DMS153 (cell line): ENCODE measurements around the gene PLAAT2.

Experiments used
- DNase-seq: peaks from one replicate; lab custom pipeline; 2025; lab: John Stamatoyannopoulos, UW

PLAAT2 gene

DNA sequence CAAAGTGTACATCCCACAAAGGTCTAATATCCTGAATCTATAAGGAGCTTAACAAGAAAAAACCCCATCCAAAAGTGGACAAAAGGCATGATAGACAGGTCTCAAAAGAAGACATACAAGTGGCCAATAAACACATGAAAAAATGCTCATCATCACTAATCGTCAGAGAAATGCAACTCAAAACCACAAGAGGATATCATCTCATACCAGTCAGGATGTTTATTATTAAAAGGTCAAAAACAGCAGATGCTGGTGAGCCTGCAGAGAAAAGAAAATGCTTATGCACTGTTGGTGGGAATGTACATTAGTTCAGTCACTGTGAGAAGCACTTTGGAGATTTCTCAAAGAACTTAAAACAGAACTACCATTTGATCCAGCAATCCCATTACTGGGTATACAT lies 44.6 kb downstream of the PLAAT2 start:
- no peak for DNase-seq

DNA sequence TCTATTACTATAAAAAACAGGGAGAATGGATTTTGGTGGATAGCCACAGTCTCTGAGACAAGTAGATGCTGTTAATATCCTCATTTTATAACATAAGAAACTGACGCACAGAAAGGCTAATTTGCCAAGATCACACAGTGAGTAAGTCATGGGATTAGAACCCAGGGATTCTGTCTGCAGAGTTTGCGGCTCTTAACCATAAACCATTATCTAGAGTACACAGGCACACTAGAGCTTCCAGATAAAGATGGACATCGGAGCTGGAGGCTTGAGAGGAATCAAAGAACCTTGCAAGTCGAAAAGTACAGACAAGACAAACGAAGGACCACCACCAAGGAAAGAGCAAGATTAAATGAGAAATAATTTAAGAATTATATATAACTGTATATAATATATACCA lies 46.0 kb downstream of the PLAAT2 start:
- DNase-seq: no peak

DNA sequence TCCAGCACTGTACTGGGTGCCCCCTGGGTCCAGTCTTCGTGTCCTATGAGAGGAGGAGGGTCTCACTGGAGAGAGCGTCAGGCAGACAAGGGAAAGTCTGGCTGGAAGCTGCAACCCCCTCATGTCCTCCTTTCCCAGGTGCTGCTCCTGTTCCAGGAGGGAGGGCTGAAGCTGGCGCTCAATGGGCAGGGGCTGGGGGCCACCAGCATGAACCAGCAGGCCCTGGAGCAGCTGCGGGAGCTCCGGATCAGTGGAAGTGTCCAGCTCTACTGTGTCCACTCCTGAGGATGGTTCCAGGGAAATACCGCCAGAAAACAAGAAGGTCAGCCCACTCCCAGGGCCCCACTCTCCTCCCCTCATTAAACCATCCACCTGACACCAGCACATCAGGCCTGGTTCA lies 47.1 kb downstream of the PLAAT2 start:
- no peak for DNase-seq

GRCh38 chr11:63512816-63513215 lies 50.4 kb downstream of the PLAAT2 start:
- no peak for DNase-seq

DNA sequence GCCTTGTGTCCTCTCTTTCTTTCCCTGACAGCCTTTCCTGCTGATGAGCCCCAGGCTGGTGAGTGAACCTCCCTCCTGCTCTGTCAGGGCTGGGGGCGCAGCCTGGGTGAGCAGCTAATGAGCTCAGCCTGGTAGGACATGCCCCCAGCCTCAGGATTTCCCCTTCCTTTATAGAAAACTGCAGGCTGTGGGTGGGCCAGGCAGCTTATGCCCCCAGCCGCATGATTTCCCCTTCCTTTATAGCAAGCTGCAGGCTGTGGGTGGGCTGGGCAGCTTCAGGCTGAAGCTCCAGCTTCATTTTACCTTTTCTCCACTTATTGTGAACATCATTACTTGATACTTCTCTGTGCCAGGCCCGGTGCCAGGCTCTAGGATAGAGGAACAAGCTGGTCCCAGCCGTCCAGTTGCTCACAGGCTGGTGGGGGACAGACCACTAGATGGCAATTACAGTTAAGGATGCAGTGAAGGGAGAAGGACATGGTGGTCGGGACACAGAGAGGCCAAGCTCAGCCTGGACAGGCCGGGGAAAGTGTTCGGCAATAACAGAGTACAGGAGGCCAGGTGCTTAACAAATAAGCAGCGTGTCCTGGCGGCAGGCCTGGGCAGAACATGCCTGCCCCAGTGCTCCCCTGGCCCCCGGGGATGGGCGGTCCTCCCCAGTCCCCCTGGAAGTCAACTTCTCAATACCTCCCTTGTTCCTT lies 52.0 kb downstream of the PLAAT2 start:
- DNase-seq: no peak

DNA sequence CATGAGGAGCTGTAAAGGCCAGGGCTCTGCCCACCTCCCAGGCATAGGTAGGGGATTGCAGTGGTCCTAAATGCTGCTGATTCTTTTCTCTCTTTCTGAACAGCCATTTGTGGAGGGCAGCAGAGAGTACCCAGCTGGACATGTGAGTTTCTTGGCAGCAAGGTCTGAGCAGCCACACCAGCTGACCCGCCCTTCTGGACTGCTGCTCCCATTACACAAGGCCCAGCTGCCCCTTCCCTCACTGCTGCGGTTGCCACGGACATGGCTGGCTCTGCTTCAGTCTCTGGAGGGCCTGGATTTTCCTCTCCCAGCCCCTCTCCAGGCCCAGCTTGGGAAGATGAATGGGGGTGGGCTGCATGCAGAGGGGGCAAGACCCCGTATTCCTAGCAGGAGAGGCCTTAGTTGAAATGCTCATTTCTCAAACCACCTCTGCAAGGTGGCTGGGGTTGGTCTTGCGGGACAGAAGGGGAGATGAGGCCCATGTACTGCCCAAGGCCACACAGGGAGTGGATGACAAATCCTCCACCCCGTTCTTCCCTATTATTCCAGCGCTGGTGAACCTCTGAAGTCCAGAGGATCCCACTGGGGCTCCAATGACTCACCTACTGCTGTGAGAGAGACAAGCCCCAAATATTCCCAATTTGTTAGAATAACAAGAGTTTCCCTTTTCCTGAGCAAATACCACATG lies 52.7 kb downstream of the PLAAT2 start:
- no peak for DNase-seq

GRCh38 chr11:63508745-63509144 lies 54.4 kb downstream of the PLAAT2 start:
- no peak for DNase-seq

- no peak for DNase-seq
These were observed 55.2 kb downstream of the PLAAT2 start for GRCh38 chr11:63508009-63508408.

DNA sequence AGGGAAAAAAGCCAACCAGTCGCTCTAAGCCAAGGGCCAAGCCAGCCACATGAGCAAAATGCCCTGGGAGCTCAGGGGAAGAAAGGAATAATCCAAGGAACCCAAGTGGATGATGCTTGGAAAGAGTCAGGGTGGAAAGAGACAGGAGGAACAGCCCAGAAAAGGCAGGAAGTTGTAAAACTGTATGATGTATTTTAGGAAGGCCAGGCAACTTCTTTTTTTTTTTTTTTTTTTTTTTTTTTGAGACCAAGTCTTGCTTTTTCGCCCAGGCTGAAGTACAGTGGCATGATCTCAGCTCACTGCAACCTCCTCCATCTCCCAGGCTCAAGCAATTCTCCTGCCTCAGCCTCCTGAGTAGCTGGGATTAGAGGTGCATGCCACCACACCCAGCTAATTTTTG lies 55.7 kb downstream of the PLAAT2 start:
- DNase-seq: no peak

DNA sequence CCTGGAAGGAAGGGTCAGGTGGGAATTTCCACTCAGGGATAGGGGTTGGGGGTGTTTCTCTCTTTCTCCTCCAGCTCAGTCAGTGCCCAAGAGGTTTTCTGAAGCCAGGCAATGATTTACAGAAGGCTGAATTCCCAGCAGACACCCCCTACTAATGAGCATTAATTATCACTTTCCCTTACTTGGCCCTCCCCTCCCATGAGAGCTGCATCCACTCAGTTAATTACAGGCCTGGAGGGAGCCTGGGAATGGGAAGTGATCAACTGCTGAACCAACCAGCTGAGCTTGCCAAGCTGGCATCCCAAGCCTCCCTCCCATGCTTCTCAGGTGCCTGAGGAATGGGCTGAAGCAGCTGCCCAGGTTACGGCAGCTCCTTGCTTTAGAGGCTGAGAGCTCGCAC lies 56.3 kb downstream of the PLAAT2 start:
- DNase-seq: no peak

DNA sequence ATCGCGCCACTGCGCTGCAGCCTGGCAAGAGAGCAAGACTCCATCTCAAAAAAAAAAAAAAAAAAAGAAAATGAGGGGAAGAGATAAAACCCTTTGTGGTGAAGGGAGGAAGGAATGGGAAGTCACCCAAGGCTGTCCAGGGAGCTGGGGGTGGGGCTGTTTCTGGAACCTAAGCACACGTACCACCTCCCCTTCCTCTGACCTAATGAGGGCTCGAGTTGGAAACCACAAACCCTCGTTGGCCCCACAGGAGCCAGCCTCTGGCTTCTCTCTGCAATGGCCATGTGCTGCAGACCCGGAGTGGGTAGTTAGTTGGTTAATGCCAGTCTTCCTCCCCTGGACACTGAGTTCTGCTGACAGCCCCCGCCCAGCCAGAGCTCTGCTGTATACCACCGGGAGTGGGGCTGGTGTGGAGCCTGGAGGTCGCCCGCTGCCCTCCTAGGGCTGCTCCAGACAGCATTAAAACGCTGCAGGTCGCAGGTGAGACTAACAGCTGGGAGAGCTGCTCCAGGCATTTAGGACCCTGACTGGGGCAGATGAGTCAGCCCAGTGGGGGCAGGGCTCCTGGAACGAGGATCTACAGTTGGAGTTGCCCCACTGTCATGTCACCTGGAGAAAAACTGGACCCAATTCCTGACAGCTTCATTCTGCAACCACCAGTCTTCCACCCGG lies 57.2 kb downstream of the PLAAT2 start, which contains the start of gene LGALS12:
LGALS12 (plus strand) TSS at position 228 of the 672 bp plus-strand sequence; CDS start at position 603, 375 bp downstream.
- no peak for DNase-seq

DNA sequence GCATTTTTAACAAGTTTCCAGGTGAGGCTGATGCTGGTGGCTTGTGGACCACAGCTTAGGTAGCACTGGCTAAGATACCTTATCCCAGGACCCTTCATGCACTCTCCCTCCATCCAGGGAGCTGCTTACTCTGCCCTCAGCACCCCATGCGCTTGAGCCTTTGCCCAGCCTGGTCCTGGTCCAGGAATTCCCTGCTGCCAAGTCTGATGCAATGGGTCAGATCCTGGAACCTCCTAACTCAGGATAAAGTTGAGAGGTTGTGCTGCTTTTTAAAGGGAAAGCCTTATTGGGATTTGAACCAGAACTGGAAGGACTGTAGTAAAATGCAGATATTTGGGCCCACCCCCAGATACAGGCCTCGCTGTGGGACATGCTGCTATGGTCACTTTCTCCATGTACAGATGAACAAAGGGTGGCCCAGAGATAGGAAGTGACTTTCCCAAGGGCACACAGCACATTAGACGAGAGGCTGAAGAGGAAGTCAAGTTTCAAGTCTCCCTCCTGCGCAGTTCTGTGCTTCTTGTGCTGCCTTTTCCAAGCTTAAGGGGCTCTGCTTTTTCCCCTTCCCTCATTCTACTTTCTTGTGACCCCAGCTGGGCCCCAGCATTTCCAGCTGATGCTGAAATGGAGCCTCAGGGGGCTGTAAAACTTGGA lies 58.1 kb downstream of the PLAAT2 start:
- DNase-seq: no peak

GRCh38 chr11:63504054-63504453 lies 59.1 kb downstream of the PLAAT2 start:
- DNase-seq: no peak

- no peak for DNase-seq
These were observed 59.7 kb downstream of the PLAAT2 start for GRCh38 chr11:63503492-63503891.
